22Rv1 (cell line): ENCODE results near the gene PRR20B.

ENCODE experiments used
- CTCF ChIP-seq: fragments of 450-650 bp; IDR thresholded peaks from 2 replicates; pipeline ENCODE4 v1.5.1; 2017; ENCODE audit warnings: mild to moderate bottlenecking
- ZFX ChIP-seq: fragments of 450-650 bp; IDR thresholded peaks from 2 replicates; pipeline ENCODE4 v1.6.1; 2017; ENCODE audit warnings: antibody characterized with exemption, borderline replicate concordance

GRCh38 chr13:57128909-57129308, 18.4 kb upstream of the PRR20B start:
- TF ChIP-seq CTCF (no peak), ZFX (no peak)
